H9 (cell line): ENCODE data around the gene ZNF678. TPM values are rescaled to one million over a fixed set of nuclear protein-coding genes. Genes with fewer than 3 reads are reported as not detected.

Experiments
- DNase-seq: peaks from one replicate; pipeline ENCODE4 v3.0.0-alpha.2; 2017
- H2AFZ ChIP-seq: one replicate; pipeline ENCODE4 v1.6.1; 2013; ENCODE audit warnings: mild to moderate bottlenecking, low read length, control low read depth, moderate library complexity
- H2AK5ac ChIP-seq: 2 replicates; pipeline ENCODE4 v1.6.1; 2013; ENCODE audit warnings: low read length, control low read depth, mixed read lengths; ENCODE audit not compliant: insufficient read length
- H2BK120ac ChIP-seq: one replicate; pipeline ENCODE4 v1.6.1; 2013; ENCODE audit warnings: low read depth, mild to moderate bottlenecking, low read length, control low read depth, inconsistent platforms; ENCODE audit not compliant: poor library complexity, severe bottlenecking
- H2BK12ac ChIP-seq: 2 replicates; pipeline ENCODE4 v1.6.1; 2013; ENCODE audit warnings: low read length, control low read depth, mixed read lengths, low read depth; ENCODE audit not compliant: insufficient read length
- H2BK15ac ChIP-seq: 2 replicates; pipeline ENCODE4 v1.6.1; 2013; ENCODE audit warnings: low read depth, low read length, control low read depth
- H2BK20ac ChIP-seq: one replicate; pipeline ENCODE4 v1.6.1; 2013; ENCODE audit warnings: low read depth, mild to moderate bottlenecking, low read length, control low read depth, inconsistent platforms; ENCODE audit not compliant: poor library complexity, severe bottlenecking
- H2BK5ac ChIP-seq: 2 replicates; pipeline ENCODE4 v1.6.1; 2013; ENCODE audit warnings: low read length, control low read depth, mixed read lengths; ENCODE audit not compliant: insufficient read length
- H3K14ac ChIP-seq: 2 replicates; pipeline ENCODE4 v1.6.1; 2013; ENCODE audit warnings: low read length, control low read depth; ENCODE audit not compliant: insufficient read depth
- H3K18ac ChIP-seq: 2 replicates; pipeline ENCODE4 v1.6.1; 2013; ENCODE audit warnings: low read depth, mild to moderate bottlenecking, mixed read lengths, low read length, control low read depth; ENCODE audit not compliant: insufficient read length
- H3K23ac ChIP-seq: 2 replicates; pipeline ENCODE4 v1.6.1; 2013; ENCODE audit warnings: low read length, control low read depth, mixed read lengths, low read depth; ENCODE audit not compliant: insufficient read length
- H3K23me2 ChIP-seq: 2 replicates; pipeline ENCODE4 v1.6.1; 2013; ENCODE audit warnings: low read depth, mild to moderate bottlenecking, mixed read lengths, low read length, control low read depth; ENCODE audit not compliant: insufficient read length, poor library complexity, severe bottlenecking
- H3K27ac ChIP-seq: 2 replicates; pipeline ENCODE4 v1.5.1; 2013; ENCODE audit warnings: low read length, control low read depth, mixed read lengths, low read depth; ENCODE audit not compliant: insufficient read length
- H3K27me3 ChIP-seq: 2 replicates; pipeline ENCODE4 v1.6.1; 2013; ENCODE audit warnings: low read length, control low read depth, inconsistent platforms; ENCODE audit not compliant: insufficient read depth
- H3K4ac ChIP-seq: 2 replicates; pipeline ENCODE4 v1.6.1; 2013; ENCODE audit warnings: low read depth, mild to moderate bottlenecking, control low read depth, inconsistent platforms, low read length, moderate library complexity
- H3K4me1 ChIP-seq: 2 replicates; pipeline ENCODE4 v1.6.1; 2013; ENCODE audit warnings: low read length, control low read depth, inconsistent platforms; ENCODE audit not compliant: insufficient read depth
- H3K4me2 ChIP-seq: 2 replicates; pipeline ENCODE4 v1.6.1; 2013; ENCODE audit warnings: low read length, control low read depth, mixed read lengths; ENCODE audit not compliant: insufficient read length, insufficient read depth
- H3K56ac ChIP-seq: 2 replicates; pipeline ENCODE4 v1.6.1; 2013; ENCODE audit warnings: low read depth, mild to moderate bottlenecking, mixed read lengths, low read length, control low read depth; ENCODE audit not compliant: insufficient read length
- H3K79me1 ChIP-seq: 2 replicates; pipeline ENCODE4 v1.6.1; 2013; ENCODE audit warnings: low read depth, mild to moderate bottlenecking, moderate library complexity, low read length, control low read depth, inconsistent platforms; ENCODE audit not compliant: insufficient read depth, poor library complexity, severe bottlenecking
- H3K79me2 ChIP-seq: 2 replicates; pipeline ENCODE4 v1.6.1; 2013; ENCODE audit warnings: low read length, control low read depth, inconsistent platforms; ENCODE audit not compliant: insufficient read depth
- H3K9ac ChIP-seq: 2 replicates; pipeline ENCODE4 v1.6.1; 2013; ENCODE audit warnings: low read length, control low read depth, mixed read lengths; ENCODE audit not compliant: insufficient read length; ENCODE audit errors: extremely low read depth
- H3K9me3 ChIP-seq: one replicate; pipeline ENCODE4 v1.6.1; 2013; ENCODE audit warnings: low read depth, low read length, inconsistent platforms; ENCODE audit not compliant: control insufficient read depth
- H3T11ph ChIP-seq: one replicate; pipeline ENCODE4 v1.6.1; 2013; ENCODE audit warnings: mild to moderate bottlenecking, low read length, control low read depth, inconsistent platforms
- H4K20me1 ChIP-seq: one replicate; pipeline ENCODE4 v1.6.1; 2013; ENCODE audit not compliant: control insufficient read depth, insufficient read length, insufficient read depth
- H4K5ac ChIP-seq: 2 replicates; pipeline ENCODE4 v1.6.1; 2013; ENCODE audit warnings: low read depth, mild to moderate bottlenecking, mixed read lengths, low read length, control low read depth; ENCODE audit not compliant: insufficient read length
- H4K8ac ChIP-seq: replicated peaks from 2 replicates; pipeline ENCODE4 v1.6.1; 2013; ENCODE audit warnings: low read length, control low read depth, mixed read lengths, low read depth; ENCODE audit not compliant: insufficient read length
- H4K91ac ChIP-seq: 2 replicates; pipeline ENCODE4 v1.6.1; 2013; ENCODE audit warnings: low read depth, mild to moderate bottlenecking, moderate library complexity, mixed read lengths, low read length, control low read depth; ENCODE audit not compliant: insufficient read length
- H3K27ac Mint-ChIP-seq, 3 experiments: 2 replicates in 2 of 3; 3 replicates in 1 of 3; pipeline ENCODE4 v1.8.0; 2020 to 2021; ENCODE audit warnings: mixed read lengths in 3 of 3, mild to moderate bottlenecking in 1 of 3, moderate library complexity in 1 of 3
- H3K27me3 Mint-ChIP-seq: 2 replicates; pipeline ENCODE4 v1.8.0; 2021; ENCODE audit warnings: low read depth, mild to moderate bottlenecking, moderate library complexity, mixed read lengths
- H3K36me3 Mint-ChIP-seq, 3 experiments: 2 replicates in 2 of 3; 3 replicates in 1 of 3; pipeline ENCODE4 v1.8.0; 2020 to 2021; ENCODE audit warnings: low read depth in 3 of 3, mixed read lengths in 3 of 3; ENCODE audit not compliant: insufficient read depth in 1 of 3
- H3K4me1 Mint-ChIP-seq, 2 experiments: 2 replicates each; pipeline ENCODE4 v1.8.0; 2020; ENCODE audit warnings: mixed read lengths in 2 of 2
- H3K4me3 Mint-ChIP-seq, 2 experiments: 2 replicates in 1 of 2; 3 replicates in 1 of 2; pipeline ENCODE4 v1.8.0; 2020 to 2021; ENCODE audit warnings: mild to moderate bottlenecking in 2 of 2, mixed read lengths in 2 of 2, moderate library complexity in 1 of 2
- H3K9me3 Mint-ChIP-seq, 2 experiments: 2 replicates in 1 of 2; 3 replicates in 1 of 2; pipeline ENCODE4 v1.8.0; 2020; ENCODE audit warnings: mild to moderate bottlenecking in 2 of 2, mixed read lengths in 2 of 2, moderate library complexity in 1 of 2
- WGBS: extraction: QIAGEN DNeasy Blood & Tissue Kit; methylation state at CpG from one replicate; pipeline ENCODE4 v1.1.7; 2013; ENCODE audit warnings: missing lambda C conversion rate, low lambda C conversion rate, mixed read lengths; ENCODE audit not compliant: insufficient read length; ENCODE audit errors: extremely low coverage; 5-methylcytosine and 5-hydroxymethylcytosine counted together
- total RNA-seq: library from RNA; stranded (reverse); gene quantifications from 2 replicates; pipeline ENCODE4 v1.2.1, GENCODE V29; 2021
- TF ChIP-seq, protein P1 (sequence below): fragments of 200-600 bp; sonication (generic); conservative IDR thresholded peaks from 3 replicates; pipeline ENCODE4 v1.8.0; 2021; ENCODE audit warnings: antibody characterized with exemption, mild to moderate bottlenecking

Gene ZNF678
- total RNA-seq, 1 experiment from 2014 or later = 25.3 TPM

- TF ChIP-seq, protein P1, sequence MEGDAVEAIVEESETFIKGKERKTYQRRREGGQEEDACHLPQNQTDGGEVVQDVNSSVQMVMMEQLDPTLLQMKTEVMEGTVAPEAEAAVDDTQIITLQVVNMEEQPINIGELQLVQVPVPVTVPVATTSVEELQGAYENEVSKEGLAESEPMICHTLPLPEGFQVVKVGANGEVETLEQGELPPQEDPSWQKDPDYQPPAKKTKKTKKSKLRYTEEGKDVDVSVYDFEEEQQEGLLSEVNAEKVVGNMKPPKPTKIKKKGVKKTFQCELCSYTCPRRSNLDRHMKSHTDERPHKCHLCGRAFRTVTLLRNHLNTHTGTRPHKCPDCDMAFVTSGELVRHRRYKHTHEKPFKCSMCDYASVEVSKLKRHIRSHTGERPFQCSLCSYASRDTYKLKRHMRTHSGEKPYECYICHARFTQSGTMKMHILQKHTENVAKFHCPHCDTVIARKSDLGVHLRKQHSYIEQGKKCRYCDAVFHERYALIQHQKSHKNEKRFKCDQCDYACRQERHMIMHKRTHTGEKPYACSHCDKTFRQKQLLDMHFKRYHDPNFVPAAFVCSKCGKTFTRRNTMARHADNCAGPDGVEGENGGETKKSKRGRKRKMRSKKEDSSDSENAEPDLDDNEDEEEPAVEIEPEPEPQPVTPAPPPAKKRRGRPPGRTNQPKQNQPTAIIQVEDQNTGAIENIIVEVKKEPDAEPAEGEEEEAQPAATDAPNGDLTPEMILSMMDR = no peak
- Histone ChIP-seq H3T11ph (no peak overlapping the region), H4K5ac (no peak overlapping the region), H3K4me2 (no peak overlapping the region), H2BK120ac (no peak overlapping the region), H2AK5ac (no peak overlapping the region), H3K79me2 (no peaks in the 10 kb centered on the region), H2AFZ (no peak overlapping the region), H3K4me1 (no peaks in the 10 kb centered on the region), H3K18ac (no peak overlapping the region), H3K14ac (no peak overlapping the region), H3K9me3 (no peaks in the 10 kb centered on the region), H3K23ac (no peak overlapping the region), H3K27me3 (peaks cover 3% of the 10 kb centered on the region; the same call in 1 of the 2 replicates), H2BK5ac (no peak overlapping the region), H4K20me1 (no peaks in the 10 kb centered on the region), H4K91ac (no peak overlapping the region), H4K8ac (no peak overlapping the region), H2BK20ac (no peak overlapping the region), H3K4ac (no peak overlapping the region), H2BK12ac (no peak overlapping the region), H3K56ac (no peak overlapping the region), H3K27ac (no peak overlapping the region), H2BK15ac (no peak overlapping the region), H3K79me1 (no peaks in the 10 kb centered on the region), H3K23me2 (peaks cover 16% of the 10 kb centered on the region), H3K9ac (no peak overlapping the region)
- H3K36me3 Mint-ChIP-seq = no peaks in the 10 kb centered on the region
- DNase-seq = no peak
- H3K4me3 Mint-ChIP-seq = no peak overlapping the region
- peaks cover 0 to 5% of the 10 kb centered on the region in 2 experiments; a peak in 3 of 5 replicates for H3K9me3 Mint-ChIP-seq
- WGBS = no CpG with 5 or more reads among the region's 9 CpGs
- H3K27ac Mint-ChIP-seq = no peak overlapping the region
- peaks cover 0 to 4% of the 10 kb centered on the region in 2 experiments; a peak in 3 of 4 replicates for H3K4me1 Mint-ChIP-seq
- peaks cover 17% of the 10 kb centered on the region for H3K27me3 Mint-ChIP-seq
Measured at GRCh38 chr1:227544067-227545050, 19.0 kb upstream of the ZNF678 start.
